ENCODE results near the gene PSD2. TPM values are rescaled to one million over a fixed set of nuclear protein-coding genes. Genes with fewer than 3 reads are reported as not detected.

PSD2 gene
- total RNA-seq, 1 experiment from 2014 or later, result 0.22 TPM

GRCh38 chr5:139821806-139822552 is 26.4 kb downstream of the PSD2 start:
- no peak overlapping the region for H4K8ac ChIP-seq (replicated peaks; ENCODE audit: insufficient read length, low read depth, low read length)
- no peak overlapping the region for H2BK15ac ChIP-seq (ENCODE audit: low read depth, low read length)
- Mint-ChIP-seq H3K36me3 (ENCODE audit: insufficient read depth in 1 of 3, low read depth in 3 of 3) (peaks cover 0 to 2% (median 0%) of the 10 kb centered on the region in 3 experiments; a peak in 2 of 7 replicates), H3K4me1 (peaks cover 7 to 18% of the 10 kb centered on the region in 2 experiments), H3K27ac (no peak overlapping the region), H3K4me3 (no peak overlapping the region), H3K9me3 (peaks cover 4 to 6% of the 10 kb centered on the region in 2 experiments; a peak in 4 of 5 replicates), H3K27me3 (ENCODE audit: low read depth) (peaks cover 52% of the 10 kb centered on the region)
- no peak for DNase-seq
- no peak overlapping the region for H3K23ac ChIP-seq (ENCODE audit: insufficient read length, low read depth, low read length)
- no peak overlapping the region for H4K91ac ChIP-seq (ENCODE audit: insufficient read length, low read depth, low read length)
- no peaks in the 10 kb centered on the region for H3K9me3 ChIP-seq (ENCODE audit: control insufficient read depth, low read depth, low read length)
- no peak overlapping the region for H3K9ac ChIP-seq (ENCODE audit: extremely low read depth, insufficient read length, low read length)
- H3K27me3 ChIP-seq (ENCODE audit: insufficient read depth, low read length), result no peaks in the 10 kb centered on the region
- no peak overlapping the region for H3K4me2 ChIP-seq (ENCODE audit: insufficient read depth, insufficient read length, low read length)
- no peaks in the 10 kb centered on the region for H3K23me2 ChIP-seq (ENCODE audit: insufficient read length, low read depth, low read length, poor library complexity, severe bottlenecking)
- H3K4ac ChIP-seq (ENCODE audit: low read depth, low read length), result no peak overlapping the region
- no peak overlapping the region for H2AFZ ChIP-seq (ENCODE audit: low read length)
- H4K20me1 ChIP-seq (ENCODE audit: control insufficient read depth, insufficient read depth, insufficient read length), result no peaks in the 10 kb centered on the region
- no peak for TF ChIP-seq CTCF (conservative IDR thresholded peaks at IDR 0.05)
- no peak overlapping the region for H3K27ac ChIP-seq (ENCODE audit: insufficient read length, low read depth, low read length)
- no peaks in the 10 kb centered on the region for H3K4me1 ChIP-seq (ENCODE audit: insufficient read depth, low read length)
- no peak overlapping the region for H2BK20ac ChIP-seq (ENCODE audit: low read depth, low read length, poor library complexity, severe bottlenecking)
- no peak overlapping the region for H2BK5ac ChIP-seq (ENCODE audit: insufficient read length, low read length)
- H2BK12ac ChIP-seq (ENCODE audit: insufficient read length, low read depth, low read length), result no peak overlapping the region
- H3K56ac ChIP-seq (ENCODE audit: insufficient read length, low read depth, low read length), result no peak overlapping the region
- H3K79me1 ChIP-seq (ENCODE audit: insufficient read depth, low read depth, low read length, poor library complexity, severe bottlenecking), result no peaks in the 10 kb centered on the region
- no peaks in the 10 kb centered on the region for H3K79me2 ChIP-seq (ENCODE audit: insufficient read depth, low read length)
- H2BK120ac ChIP-seq (ENCODE audit: low read depth, low read length, poor library complexity, severe bottlenecking), result no peak overlapping the region
- H4K5ac ChIP-seq (ENCODE audit: insufficient read length, low read depth, low read length), result no peak overlapping the region
- no CpG with 5 or more reads among the region's 11 CpGs for WGBS (ENCODE audit: extremely low coverage, insufficient read length, low lambda C conversion rate)
- H3T11ph ChIP-seq (ENCODE audit: low read length), result no peak overlapping the region
- H3K18ac ChIP-seq (ENCODE audit: insufficient read length, low read depth, low read length), result no peak overlapping the region
- no peak overlapping the region for H2AK5ac ChIP-seq (ENCODE audit: insufficient read length, low read length)
- no peak overlapping the region; the same call in 1 of the 2 replicates for H3K14ac ChIP-seq (ENCODE audit: insufficient read depth, low read length)

Data from H9 (cell line).